ENCODE measurements around the gene VPS11.
A peak's percentile ranks its signal among the peaks of the same experiment; 100 is the strongest.
"Not testable (repeated sequence)": the region's sequence is repeated elsewhere in the genome, so short reads cannot be mapped to it uniquely, and the experiment has no call there.

VPS11 gene

DNA sequence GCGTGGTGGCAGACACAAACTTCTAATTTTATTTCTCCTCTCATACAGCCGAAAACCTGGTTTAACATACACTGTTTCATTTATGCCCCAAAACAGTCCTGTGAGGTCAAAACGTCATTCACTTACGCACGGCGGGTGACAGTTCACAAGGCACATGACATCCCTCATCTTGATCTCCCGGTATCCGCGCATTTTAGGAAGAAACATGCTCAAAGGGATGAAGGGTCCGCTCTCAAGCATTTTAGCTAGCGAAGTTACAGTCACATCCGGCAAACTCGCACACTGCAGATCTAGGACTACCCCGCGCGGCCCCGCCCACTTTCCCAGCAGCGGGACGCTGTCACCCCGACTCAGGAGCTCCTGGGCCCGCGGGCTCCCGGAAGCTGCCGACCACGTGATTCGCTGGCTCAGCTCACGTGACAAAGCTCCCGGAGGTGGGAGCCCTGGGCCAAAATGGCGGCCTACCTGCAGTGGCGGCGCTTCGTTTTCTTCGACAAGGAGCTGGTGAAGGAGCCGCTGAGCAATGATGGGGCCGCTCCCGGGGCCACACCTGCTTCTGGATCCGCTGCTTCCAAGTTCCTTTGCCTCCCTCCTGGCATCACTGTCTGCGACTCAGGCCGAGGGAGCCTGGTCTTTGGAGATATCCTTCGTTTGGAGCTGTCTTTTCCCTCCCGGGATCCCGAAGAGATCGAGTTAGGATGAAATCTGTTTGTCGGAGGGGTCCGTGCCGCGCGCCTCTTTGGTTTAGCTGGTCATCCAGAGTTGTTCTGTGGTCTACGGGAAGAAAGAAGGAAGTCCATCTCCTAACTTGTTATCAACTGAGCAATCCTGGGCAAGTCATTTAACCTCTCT is at the start of gene VPS11:
TSS of gene VPS11 (plus strand) at position 448 of the 852 bp plus-strand sequence. CDS start at position 454, 6 bp downstream.
- DNase-seq = peak; percentile 77

- DNase-seq = peak; percentile 93
These were observed 49.3 kb upstream of the VPS11 start, which contains the start of the genes RPS25 and TRAPPC4 for GRCh38 chr11:119018074-119018938. TSS of gene RPS25 (minus strand) at chr11:119018343. CDS start at chr11:119018284, 59 bp downstream. TSS of gene TRAPPC4 (plus strand) at chr11:119018766. CDS start at chr11:119018796, 30 bp downstream.

DNA sequence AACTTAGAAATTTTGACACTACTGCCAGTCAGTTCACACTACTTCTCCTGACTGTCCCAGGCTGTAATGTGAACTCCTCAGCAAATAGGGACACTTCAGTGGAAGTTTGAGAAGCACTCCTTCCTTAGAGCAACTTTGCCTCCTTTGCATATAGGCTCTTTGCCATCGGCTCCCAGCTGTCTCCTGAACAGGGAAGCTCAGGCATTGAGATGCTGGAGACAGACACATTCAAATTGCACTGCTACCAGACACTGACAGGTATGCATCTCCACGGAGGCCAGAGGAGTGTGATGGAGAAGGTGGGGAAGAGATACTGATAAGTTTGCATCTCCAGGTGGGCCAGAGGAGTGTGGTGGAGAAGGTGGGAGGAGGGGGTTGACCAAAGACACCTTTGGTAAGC is 47.6 kb upstream of the VPS11 start:
- DNase-seq = no peak

GRCh38 chr11:119021631-119022030 is 46.0 kb upstream of the VPS11 start:
- DNase-seq = no peak

DNA sequence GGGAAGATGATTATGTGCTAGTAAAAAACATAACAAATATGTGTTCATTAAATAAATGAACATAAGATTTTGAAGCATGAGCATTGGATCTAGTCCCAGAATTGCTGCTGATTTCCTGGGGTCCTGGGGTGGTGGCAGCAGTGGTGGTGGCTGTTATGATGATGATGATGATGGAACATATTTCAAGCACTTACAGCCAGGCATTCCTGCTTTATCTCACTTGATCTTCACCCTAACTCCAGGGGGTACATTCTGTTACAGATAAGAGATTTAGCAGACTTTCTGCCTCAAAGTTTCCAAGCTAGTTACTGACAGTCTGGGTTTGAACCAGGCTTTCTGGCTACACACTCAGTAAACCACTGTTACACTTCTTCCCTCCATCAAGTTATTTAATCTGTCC is 43.9 kb upstream of the VPS11 start:
- no peak for DNase-seq

DNA sequence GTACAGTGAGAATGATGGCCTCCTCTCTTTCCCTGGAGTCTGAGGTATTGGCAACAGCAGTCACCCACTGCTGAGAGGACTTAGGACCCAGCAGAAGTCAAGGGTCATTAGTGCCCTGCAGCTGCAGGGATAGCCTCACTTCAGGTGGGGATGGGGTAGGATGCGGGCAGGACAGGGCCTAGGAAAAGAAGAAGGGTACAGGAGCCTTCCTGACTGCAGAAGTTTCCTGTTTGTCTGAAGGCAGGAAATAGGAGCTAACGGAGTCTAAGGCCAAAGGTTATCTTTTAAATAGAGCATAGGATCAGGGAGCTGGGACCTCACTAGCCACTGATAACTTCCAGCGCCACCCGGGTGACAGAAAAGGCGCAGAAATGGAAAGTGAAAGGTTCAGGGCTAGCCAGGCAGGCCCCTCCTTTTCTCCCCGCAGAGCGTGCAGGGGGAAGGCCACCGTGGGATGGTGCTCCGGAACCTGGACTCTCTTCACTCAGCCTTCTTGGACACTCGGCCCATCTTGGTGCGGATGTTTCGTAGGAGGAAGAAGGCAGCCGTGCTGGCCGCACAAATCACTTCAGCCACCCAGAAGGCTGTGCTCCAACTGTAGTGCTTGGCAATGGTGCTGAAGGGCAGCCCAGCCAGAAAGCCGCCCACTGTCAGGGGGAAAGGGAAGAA is 43.1 kb upstream of the VPS11 start:
- DNase-seq = no peak

- DNase-seq = no peak
These were observed 42.5 kb upstream of the VPS11 start for GRCh38 chr11:119025099-119025473.

GRCh38 chr11:119025541-119025940 is 42.1 kb upstream of the VPS11 start:
- DNase-seq = no peak

GRCh38 chr11:119025978-119026766 is 41.4 kb upstream of the VPS11 start:
- DNase-seq = no peak

DNA sequence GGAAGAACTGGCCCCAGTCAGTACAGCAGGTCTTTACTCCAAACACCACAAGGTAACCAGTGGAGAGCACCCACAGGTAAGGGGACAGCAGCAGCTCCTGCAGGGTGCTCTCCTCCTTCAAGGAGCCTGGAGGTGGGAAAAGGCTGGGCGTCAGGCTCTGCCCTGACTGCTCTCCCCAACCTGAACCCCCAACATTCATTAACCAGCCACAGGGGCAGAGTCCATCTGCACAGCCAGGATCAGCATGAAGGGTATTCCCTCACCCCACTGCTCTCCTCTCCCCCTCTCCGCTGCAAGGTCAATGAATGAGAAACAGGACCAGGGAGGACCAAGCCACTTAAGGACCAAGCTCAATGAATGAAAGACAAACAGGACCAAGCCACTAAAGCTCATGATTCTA is 40.6 kb upstream of the VPS11 start:
- no peak for DNase-seq

DNA sequence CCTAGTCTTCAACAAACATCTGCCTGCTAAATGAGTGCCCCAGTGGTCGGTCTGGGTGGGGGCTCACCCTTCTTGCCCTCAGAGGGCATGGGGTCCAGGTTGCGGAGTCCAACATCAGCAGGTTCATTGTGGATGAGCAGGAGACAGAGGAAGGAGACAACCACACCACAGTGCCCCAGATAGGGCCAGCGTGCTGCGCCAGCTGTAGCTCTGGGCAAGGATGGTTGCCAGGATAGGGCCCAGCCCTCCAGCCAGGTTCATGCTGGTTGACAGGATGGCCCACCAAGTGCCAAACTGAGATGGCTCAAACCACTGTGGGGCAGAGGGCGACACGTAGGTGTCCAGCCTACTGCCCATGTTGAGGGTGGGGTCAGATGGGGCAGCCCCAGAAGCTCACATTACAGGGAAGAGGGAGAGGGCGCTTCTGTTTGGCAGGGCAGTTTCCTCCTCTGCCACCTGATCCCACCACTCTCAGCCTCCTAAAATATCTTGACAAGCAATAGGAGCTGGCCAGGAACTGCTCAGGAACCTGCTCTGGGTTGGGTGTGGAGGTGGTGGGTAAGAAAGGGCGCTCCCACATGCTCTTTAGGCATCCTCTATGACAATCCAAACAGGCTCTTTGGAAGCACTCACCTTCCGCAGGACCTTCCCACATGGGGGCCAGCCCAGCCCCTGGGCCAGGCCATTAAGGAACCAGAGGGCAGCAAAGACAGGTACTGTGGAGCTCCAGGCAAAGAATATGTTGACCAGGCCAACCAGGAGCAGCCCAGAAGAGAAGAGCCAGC is 39.9 kb upstream of the VPS11 start:
- no peak for DNase-seq

DNA sequence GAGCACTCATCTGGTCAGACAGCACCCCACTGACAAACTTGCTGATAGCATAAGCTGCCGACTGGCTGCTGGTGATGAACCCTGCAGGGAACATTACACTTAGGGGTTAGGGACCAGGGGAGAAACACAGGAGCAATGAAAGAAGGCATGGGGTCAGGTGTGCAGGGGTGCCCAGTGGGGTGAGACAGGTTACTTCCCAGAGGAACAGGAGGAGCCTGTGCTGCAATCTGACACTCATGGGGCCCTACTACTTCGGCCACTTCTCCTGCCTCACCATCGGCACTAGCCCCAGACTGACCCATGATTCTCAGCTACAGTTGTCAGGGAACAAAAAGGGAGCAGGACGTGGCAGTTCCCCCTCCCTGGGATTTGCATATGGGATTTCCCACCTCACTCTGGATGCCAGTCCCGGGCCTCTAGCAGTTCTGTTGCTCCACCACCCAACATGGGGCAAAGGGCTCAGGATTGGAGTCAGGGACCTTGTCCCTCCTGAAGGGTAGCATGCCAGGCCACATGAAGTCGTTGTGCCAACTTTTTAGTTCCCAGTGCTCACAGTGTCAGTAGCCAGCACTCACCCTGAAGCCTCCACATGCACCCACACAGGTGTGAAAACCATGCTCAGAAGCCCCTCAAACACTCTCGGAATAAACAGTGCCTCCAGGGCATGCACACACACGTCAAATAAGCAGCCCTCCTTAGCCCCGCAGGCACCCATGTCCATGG is 39.1 kb upstream of the VPS11 start:
- DNase-seq = no peak

DNA sequence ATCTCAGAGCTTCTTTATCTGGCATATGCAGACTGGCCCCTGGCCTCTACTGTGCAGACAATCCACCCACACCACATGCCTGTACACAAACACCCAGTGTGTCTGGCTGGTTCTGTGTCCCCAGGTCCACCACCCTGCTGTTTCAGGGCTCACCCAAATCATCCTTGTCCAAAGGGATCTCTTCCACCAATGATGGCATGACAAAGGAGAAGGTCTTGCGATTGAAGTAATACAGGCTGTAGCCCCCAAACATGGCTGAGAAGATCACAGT is 38.6 kb upstream of the VPS11 start:
- DNase-seq = no peak

DNA sequence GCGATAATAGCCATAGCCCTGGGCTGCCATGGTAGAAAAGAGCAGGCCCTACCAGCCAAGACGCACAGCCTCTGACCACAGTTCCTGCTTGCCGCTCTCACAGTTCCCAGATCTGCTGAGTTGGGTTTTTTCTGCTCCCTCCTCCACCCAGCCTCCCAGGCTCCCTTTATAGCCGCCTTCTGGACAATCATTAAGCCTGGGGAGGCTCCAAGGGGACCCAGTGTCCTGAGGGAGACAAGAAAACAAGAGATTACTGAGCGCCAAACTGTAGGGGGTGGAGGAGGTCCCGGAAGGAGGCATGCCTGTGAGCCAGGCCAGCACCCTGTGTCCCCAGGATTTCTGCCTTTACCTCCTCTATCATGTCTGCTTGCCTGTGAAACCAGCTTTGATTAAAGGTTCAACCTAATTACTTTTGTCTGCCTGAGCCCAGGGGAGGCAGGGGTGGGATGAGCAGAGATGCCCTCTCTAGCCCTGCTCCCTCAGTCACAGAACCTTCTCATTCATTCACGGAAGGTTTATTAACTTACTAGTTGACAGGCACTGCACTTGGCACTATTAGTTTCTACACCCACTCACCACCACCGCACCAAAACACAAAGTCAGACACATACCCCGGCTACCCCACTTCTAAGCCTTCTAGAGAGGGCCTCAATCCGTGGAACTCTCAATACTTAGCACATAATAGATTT is 38.1 kb upstream of the VPS11 start:
- no peak for DNase-seq

DNA sequence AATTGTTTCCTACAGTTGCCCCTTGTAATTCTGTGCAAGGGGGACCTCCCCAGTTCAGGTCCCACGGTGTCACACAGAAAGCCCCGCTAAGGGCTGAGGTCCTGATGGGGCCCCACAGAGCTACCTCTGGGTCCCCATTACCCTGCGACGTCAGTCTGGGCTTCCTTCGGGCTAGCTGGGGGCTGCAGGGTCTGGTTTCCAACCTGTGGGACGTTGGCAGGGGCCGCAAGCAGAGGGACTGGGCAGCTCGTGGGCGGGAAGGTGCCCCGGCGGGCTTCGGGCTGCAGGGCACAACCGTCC is 37.6 kb upstream of the VPS11 start:
- DNase-seq = no peak

DNA sequence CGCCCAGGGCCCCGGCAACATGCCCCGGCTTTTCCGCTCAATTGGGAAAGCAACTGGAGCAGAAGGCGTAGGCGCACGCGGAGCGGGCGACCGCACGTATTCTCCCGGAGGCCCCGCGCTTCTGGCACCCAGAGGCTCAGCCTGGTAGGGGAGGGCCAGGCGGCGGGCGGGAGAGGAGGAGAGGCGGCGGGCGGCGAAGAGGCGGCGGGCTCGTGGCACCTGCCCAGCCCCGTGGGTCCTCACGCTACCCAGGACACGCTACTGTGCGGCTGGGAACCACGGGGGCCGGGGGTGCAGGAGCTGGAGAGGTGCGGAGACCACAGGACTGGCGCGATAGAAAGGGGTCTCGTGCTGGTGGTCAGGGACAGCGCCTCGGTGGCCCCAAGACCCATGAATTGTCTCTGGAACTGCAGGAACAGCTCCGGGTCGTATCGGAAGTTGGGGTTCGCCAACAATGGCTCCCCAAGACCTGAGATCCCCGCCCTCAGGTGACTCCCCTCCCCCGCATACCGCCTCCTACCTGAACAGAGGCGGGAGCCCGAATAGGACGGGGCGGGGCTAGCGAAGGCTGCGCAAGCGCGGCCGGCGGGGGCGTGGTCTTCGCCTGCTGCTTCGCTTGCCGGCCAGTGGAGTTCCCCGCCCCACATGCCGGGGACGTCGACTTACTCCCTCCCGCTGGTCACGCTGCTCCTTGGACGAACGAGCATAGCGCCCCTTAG is 37.1 kb upstream of the VPS11 start, which contains the start of gene SLC37A4:
TSS of gene SLC37A4 (minus strand) at position 549 of the 719 bp plus-strand sequence.
- DNase-seq = peak; percentile 87

GRCh38 chr11:119031912-119032280 is 35.7 kb upstream of the VPS11 start:
- DNase-seq = no peak

- DNase-seq = not testable (repeated sequence)
These were observed 34.2 kb upstream of the VPS11 start for GRCh38 chr11:119033421-119033820.

GRCh38 chr11:119034813-119035212 is 32.8 kb upstream of the VPS11 start:
- no peak for DNase-seq

- no peak for DNase-seq
These were observed 28.7 kb upstream of the VPS11 start for GRCh38 chr11:119038884-119039283.

Measured in NCI-H2227 treated with DMSO at 0.1 percent for 48 hours (cell line).